ENCODE results near the gene DOCK9.

DOCK9 gene

GRCh38 chr13:98957731-98958442, 20.0 kb downstream of the DOCK9 start:
- no peak overlapping the region for H3K4me2 ChIP-seq (ENCODE audit: low read depth, low read length)
- H3K9me3 ChIP-seq (replicated peaks; ENCODE audit: insufficient read depth, low read length), result no peaks in the 10 kb centered on the region
- no peak overlapping the region for H3K4me3 ChIP-seq (ENCODE audit: low read length)
- no peaks in the 10 kb centered on the region for H3K79me2 ChIP-seq (ENCODE audit: low read length)
- no peak overlapping the region for H2AFZ ChIP-seq (ENCODE audit: low read length)
- H3K36me3 ChIP-seq (replicated peaks; ENCODE audit: insufficient read depth, low read length), result no peaks in the 10 kb centered on the region
- no peaks in the 10 kb centered on the region for H4K20me1 ChIP-seq (ENCODE audit: insufficient read depth, low read length)
- no peaks in the 10 kb centered on the region for H3F3A ChIP-seq (ENCODE audit: insufficient read depth, low read length)
- TF ChIP-seq, protein P1, sequence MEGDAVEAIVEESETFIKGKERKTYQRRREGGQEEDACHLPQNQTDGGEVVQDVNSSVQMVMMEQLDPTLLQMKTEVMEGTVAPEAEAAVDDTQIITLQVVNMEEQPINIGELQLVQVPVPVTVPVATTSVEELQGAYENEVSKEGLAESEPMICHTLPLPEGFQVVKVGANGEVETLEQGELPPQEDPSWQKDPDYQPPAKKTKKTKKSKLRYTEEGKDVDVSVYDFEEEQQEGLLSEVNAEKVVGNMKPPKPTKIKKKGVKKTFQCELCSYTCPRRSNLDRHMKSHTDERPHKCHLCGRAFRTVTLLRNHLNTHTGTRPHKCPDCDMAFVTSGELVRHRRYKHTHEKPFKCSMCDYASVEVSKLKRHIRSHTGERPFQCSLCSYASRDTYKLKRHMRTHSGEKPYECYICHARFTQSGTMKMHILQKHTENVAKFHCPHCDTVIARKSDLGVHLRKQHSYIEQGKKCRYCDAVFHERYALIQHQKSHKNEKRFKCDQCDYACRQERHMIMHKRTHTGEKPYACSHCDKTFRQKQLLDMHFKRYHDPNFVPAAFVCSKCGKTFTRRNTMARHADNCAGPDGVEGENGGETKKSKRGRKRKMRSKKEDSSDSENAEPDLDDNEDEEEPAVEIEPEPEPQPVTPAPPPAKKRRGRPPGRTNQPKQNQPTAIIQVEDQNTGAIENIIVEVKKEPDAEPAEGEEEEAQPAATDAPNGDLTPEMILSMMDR (IDR thresholded peaks at IDR 0.05; ENCODE audit: low read length), result no peak
- H3K27me3 ChIP-seq (replicated peaks; ENCODE audit: insufficient read depth, low read length), result no peaks in the 10 kb centered on the region
- H3K9ac ChIP-seq (ENCODE audit: low read length), result no peak overlapping the region
- H3K4me1 ChIP-seq (ENCODE audit: low read length), result no peaks in the 10 kb centered on the region
- no peak overlapping the region for H3K27ac ChIP-seq (ENCODE audit: low read length)
- H3K9me2 ChIP-seq (replicated peaks; ENCODE audit: insufficient read depth, low read length), result no peaks in the 10 kb centered on the region
- no peak for DNase-seq

GRCh38 chr13:98955336-98955735, 22.5 kb downstream of the DOCK9 start:
- Histone ChIP-seq H3K4me2 (ENCODE audit: low read depth, low read length) (no peak overlapping the region), H3K4me3 (ENCODE audit: low read length) (no peak overlapping the region), H3K36me3 (replicated peaks; ENCODE audit: insufficient read depth, low read length) (no peaks in the 10 kb centered on the region), H3K9me2 (replicated peaks; ENCODE audit: insufficient read depth, low read length) (no peaks in the 10 kb centered on the region), H2AFZ (ENCODE audit: low read length) (no peak overlapping the region), H4K20me1 (ENCODE audit: insufficient read depth, low read length) (no peaks in the 10 kb centered on the region), H3K4me1 (ENCODE audit: low read length) (no peaks in the 10 kb centered on the region), H3K27ac (ENCODE audit: low read length) (no peak overlapping the region), H3K9ac (ENCODE audit: low read length) (no peak overlapping the region), H3F3A (ENCODE audit: insufficient read depth, low read length) (no peaks in the 10 kb centered on the region), H3K9me3 (replicated peaks; ENCODE audit: insufficient read depth, low read length) (no peaks in the 10 kb centered on the region), H3K27me3 (replicated peaks; ENCODE audit: insufficient read depth, low read length) (no peaks in the 10 kb centered on the region), H3K79me2 (ENCODE audit: low read length) (no peaks in the 10 kb centered on the region)
- DNase-seq, result no peak
- TF ChIP-seq, protein P1 (IDR thresholded peaks at IDR 0.05; ENCODE audit: low read length), result no peak
- TF ChIP-seq EZH2phosphoT487 (IDR thresholded peaks at IDR 0.05; ENCODE audit: low read length), result no peak
- no peak for TF ChIP-seq EZH2 (optimal IDR thresholded peaks at IDR 0.05; ENCODE audit: low read depth, low read length)

DNA sequence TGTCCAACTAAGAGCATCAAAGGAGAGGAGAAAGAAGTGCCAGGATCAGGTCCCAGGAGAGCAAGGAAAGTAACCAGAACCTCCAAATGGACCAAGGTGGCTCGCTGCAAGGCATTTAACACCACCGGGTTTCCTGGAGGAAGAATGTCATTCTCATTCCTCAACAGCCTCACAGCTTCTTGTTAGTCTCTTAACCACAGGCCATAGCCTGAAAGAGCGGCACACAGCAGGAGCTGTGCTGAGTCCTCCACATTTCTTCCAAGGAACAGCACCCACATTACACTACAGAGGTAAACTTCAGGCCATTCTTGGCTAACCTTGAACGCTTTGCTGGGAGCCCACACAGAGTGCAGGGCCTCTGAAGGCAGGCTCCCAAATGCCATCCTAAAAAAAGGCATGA, 23.6 kb downstream of the DOCK9 start:
- no peak overlapping the region for H3K4me2 ChIP-seq (ENCODE audit: low read depth, low read length)
- H3K4me3 ChIP-seq (ENCODE audit: low read length), result no peak overlapping the region

GRCh38 chr13:98951266-98951665, 26.6 kb downstream of the DOCK9 start:
- no peak for DNase-seq
- Histone ChIP-seq H3K9ac (ENCODE audit: low read length) (no peak overlapping the region), H3K27me3 (replicated peaks; ENCODE audit: insufficient read depth, low read length) (no peaks in the 10 kb centered on the region), H3K9me3 (replicated peaks; ENCODE audit: insufficient read depth, low read length) (no peaks in the 10 kb centered on the region), H3K79me2 (ENCODE audit: low read length) (no peaks in the 10 kb centered on the region), H3K27ac (ENCODE audit: low read length) (no peak overlapping the region), H4K20me1 (ENCODE audit: insufficient read depth, low read length) (no peaks in the 10 kb centered on the region), H3K9me2 (replicated peaks; ENCODE audit: insufficient read depth, low read length) (no peaks in the 10 kb centered on the region), H3K4me1 (ENCODE audit: low read length) (no peaks in the 10 kb centered on the region), H2AFZ (ENCODE audit: low read length) (no peak overlapping the region), H3K4me2 (ENCODE audit: low read depth, low read length) (no peak overlapping the region), H3K36me3 (replicated peaks; ENCODE audit: insufficient read depth, low read length) (no peaks in the 10 kb centered on the region), H3K4me3 (ENCODE audit: low read length) (no peak overlapping the region), H3F3A (ENCODE audit: insufficient read depth, low read length) (no peaks in the 10 kb centered on the region)
- TF ChIP-seq EZH2 (optimal IDR thresholded peaks at IDR 0.05; ENCODE audit: low read depth, low read length), result no peak
- TF ChIP-seq EZH2phosphoT487 (IDR thresholded peaks at IDR 0.05; ENCODE audit: low read length), result no peak
- TF ChIP-seq, protein P1 (IDR thresholded peaks at IDR 0.05; ENCODE audit: low read length), result no peak

More for the DNA sequence above, 23.6 kb downstream of the DOCK9 start:
- H3F3A ChIP-seq (ENCODE audit: insufficient read depth, low read length), result no peaks in the 10 kb centered on the region
- H4K20me1 ChIP-seq (ENCODE audit: insufficient read depth, low read length), result no peaks in the 10 kb centered on the region
- H3K4me1 ChIP-seq (ENCODE audit: low read length), result no peaks in the 10 kb centered on the region
- H3K27ac ChIP-seq (ENCODE audit: low read length), result no peak overlapping the region
- no peak for TF ChIP-seq EZH2 (optimal IDR thresholded peaks at IDR 0.05; ENCODE audit: low read depth, low read length)
- H3K27me3 ChIP-seq (replicated peaks; ENCODE audit: insufficient read depth, low read length), result no peaks in the 10 kb centered on the region
- H3K79me2 ChIP-seq (ENCODE audit: low read length), result no peaks in the 10 kb centered on the region
- DNase-seq, result no peak
- no peaks in the 10 kb centered on the region for H3K9me2 ChIP-seq (replicated peaks; ENCODE audit: insufficient read depth, low read length)
- no peaks in the 10 kb centered on the region for H3K9me3 ChIP-seq (replicated peaks; ENCODE audit: insufficient read depth, low read length)
- no peak overlapping the region for H3K9ac ChIP-seq (ENCODE audit: low read length)
- H2AFZ ChIP-seq (ENCODE audit: low read length), result no peak overlapping the region
- H3K36me3 ChIP-seq (replicated peaks; ENCODE audit: insufficient read depth, low read length), result no peaks in the 10 kb centered on the region
